ENCODE data around the gene MGARP.

Gene MGARP

DNA sequence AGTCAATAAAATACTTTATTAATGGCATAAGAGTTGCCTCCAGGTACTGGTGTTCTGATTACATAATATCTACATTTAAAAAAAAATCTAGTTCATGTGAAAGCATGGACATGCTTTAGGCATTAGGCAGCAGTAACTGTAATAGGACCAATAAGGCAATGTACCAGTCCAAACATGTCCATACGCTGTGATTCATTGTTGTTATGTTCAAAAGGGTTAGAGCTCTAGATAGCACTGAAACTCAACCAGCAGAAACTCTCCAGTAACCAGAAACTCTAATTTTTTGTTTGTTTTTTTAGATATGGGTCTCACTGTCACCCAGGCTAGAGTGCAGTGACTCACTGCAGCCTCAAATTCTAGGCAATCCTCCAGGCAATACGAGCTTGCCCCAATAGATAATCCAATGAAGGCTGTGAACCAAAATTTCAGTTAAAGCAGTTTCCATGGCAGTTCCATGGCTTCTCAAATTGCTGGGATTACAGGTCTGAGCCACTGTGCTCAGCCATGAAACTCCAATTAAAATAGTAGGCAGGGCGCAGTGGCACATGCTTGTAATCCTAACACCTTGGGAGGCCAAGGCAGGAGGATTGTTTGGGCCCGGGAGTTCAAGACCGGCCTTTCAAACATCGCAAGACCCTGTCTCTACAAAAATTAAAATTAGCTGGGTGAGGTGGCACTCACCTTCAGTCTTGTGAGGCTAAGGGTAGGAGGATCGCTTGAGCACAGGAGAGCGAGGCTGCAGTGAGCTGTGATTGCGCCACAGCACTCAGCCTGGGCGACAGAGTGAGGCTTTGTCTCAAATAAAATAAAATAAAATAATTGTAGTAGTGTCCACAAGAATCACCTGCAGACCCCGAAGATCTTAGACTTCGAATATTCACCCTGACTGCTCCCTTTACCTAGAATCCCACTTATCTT, 36.3 kb downstream of the MGARP start:
- no peak for DNase-seq (ENCODE audit: low spot score)

- no peak for DNase-seq (ENCODE audit: low spot score)
Measured at GRCh38 chr4:139242511-139243051, 37.4 kb downstream of the MGARP start.

DNA sequence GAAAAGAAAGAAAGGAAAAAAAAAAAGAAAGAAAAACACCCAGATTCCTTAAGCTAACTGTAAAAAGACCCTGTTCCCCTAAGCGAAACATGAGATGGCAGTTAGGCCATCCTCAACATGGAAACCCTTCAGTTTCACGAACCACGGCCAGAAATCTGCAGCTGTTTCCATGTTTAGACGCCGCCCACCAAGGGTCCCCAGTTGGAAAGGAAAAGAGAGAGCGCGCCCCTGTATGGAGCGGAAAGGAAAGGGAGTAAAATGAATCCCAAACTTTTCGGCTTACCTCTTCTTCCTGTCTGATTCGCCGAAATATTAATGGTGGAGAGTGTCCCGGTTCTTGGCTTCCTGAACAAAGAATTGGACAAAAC, 38.3 kb downstream of the MGARP start:
- DNase-seq (ENCODE audit: low spot score): no peak

GRCh38 chr4:139241086-139241783, 38.8 kb downstream of the MGARP start:
- no peak for DNase-seq (ENCODE audit: low spot score)

DNA sequence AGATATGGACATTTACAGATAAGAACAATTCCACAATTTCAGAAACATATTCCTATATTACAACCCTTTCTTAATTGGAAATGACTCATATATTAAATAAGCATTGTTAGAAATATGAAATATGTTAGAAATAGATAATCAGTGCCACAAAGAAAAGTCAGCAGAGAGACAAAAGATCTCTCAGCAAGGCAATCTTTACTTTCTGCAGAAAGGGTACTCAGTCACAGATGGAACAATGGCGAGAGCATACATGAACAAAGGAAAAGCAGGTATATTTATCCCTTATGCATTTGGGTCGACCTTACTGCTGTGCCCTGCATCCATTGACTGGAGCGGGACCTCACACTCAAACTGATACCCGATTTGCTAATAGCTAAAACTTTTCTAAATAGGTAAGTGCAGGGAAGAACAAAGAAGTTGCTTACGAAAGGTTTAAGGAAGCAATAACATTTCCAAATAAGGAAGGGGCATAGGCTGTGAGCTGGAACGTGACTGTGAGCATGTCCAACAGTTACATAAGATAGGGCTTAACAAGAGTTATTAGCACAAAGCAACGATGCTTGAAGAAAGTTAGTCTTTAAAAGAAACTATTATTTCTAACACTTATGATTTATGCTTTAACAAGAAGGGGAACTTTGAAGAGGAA, 40.8 kb downstream of the MGARP start:
- DNase-seq (ENCODE audit: low spot score): no peak

DNA sequence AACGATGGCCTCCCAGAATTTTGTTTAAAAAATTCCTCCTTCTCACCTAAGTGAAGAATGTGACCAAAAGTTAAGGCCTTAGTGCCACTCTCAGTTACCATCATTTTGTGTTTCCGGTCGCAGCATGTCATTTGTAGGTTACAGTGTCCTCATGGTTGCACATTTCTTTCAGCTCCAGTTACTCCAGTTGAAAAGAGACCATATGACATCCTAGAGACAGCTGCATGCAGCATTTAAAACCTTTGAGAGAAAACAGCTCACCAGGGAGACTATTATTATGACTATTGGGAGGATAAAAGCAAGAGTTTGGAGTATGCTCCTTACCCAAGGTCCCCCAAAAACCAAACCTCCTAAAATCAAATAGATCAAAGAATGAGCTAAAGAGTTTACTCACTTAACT, 45.8 kb downstream of the MGARP start:
- no peak for DNase-seq (ENCODE audit: low spot score)

DNA sequence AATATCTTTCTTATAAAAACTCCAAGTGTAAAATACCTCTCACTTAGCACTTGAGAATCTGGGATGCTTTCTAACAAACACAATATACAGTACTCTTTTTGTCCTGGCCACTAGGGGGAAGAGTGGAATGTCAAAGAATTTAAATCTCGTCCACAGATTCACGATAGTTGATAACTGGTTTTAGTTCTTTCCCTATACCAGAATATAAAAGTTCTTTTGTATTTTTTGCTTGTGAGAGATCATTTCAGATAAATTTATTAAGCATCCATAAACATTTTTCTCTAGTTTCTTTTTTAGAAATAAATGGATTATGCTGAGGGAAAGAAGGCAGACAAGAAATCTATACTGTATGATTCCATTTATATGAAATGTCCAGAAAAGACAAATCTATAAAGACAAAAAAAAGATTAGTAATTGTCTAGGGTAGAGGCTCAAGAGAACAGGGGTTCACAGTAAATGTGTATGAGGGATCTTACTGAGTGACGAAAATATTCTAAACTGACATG, 50.4 kb downstream of the MGARP start:
- DNase-seq (ENCODE audit: low spot score): peak; percentile 60

DNA sequence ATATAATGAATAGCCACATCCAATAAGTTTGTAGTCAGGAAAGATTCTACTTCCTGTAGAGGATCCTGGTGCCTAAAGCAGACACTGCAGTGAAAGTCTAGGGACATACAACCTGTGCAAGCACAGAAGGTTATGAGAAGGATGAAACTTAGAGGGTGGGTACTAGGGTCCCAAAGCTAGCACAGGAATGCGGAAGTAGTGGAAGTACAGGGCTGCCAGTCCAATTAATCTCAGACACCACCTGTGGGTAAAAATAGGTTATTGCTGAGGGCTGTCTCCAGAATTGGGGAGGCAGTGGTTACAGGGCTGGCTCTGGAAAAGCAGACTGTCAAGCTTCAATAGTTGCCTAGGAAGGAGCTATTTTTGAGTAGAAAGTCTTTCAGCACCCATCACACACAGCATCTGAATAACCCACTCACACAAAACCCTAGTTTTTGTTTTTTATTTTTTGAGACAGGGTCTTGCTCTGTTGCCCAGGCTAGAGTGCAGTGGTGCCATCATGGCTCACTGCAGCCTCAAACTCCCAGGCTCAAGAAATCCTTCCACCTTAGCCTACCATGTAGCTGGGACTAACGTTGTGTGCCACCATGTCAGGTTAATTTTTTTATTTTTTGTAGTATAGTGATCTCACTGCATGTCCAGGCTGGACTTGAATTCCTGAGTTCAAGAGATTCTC, 52.2 kb downstream of the MGARP start:
- DNase-seq (ENCODE audit: low spot score): no peak

DNA sequence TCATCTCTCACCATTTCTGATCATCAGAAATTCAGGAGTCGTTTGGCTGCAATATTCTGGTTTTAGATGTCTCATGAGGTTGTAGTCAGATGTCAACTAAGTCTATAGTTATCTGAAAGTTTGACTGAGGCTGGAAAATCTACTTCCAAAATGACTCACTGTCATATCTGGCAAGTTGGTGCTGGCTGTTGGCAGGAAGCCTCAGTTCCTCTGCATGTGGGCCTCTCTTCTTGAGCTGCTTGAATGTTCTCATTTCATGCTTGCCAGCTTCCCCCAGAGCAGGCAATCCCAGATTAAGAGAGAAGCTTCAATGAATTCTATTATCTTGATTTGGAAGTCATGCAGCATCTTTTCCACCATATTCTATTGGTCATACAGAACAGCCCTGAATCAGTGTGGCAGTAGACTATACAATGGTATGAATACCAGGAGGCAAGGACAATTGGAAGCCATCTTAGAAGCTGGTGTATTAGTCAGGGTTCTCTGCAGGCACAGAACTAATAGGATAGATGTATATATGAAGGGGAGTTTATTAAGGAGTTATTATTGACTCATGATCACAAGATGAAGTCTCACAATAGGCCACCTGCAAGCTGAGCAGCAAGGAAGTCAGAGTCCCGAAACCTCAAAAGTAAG, 56.2 kb downstream of the MGARP start:
- DNase-seq (ENCODE audit: low spot score): no peak

GRCh38 chr4:139222215-139222614, 57.8 kb downstream of the MGARP start:
- no peak for DNase-seq (ENCODE audit: low spot score)

DNA sequence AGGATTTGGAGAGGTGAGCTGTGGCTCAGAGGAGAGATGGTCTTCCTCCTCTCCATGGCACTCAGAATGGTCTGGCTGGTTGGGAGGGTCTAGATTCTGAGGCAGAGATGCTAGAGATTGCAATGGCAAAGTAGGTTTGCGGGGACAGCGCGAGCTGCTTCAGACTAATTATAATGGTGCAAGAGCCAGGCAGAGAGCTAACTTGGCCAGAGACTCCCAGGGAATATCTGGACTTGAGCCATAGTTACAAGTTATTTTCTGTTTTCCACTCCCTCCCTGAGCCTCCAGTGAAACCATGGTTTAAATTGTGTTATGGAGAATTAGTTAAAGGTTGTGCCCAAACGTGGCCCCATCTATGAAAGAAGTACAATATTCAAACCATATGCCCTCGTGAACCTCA, 58.3 kb downstream of the MGARP start:
- no peak for DNase-seq (ENCODE audit: low spot score)

DNA sequence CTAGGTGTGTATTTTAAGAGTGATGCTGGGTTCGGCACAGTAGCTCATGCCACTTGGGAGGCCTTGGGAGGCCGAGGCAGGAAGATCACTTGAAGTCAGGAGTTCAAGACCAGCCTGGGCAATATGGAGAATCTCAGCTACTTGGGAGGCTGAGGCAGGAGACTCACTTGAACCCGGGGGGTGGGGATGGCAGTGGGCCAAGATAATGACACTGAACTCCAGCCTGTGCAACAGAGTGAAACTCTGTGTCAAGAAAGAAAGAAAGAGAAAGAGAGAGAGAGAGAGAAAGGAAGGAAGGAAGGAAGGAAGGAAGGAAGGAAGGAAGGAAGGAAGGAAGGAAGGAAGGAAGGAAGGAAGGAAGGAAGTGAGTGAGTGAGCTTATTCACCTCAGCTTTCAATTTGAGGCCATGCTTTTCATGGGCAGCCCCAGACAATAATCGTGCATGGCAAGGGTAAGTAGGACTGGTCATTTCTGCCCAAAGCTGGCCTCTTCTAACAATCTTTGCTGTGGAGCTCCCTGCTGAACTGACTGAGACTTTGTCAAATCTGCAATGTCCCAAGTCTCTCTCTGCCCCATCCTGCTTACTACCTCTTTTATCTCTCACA, 60.5 kb downstream of the MGARP start:
- no peak for DNase-seq (ENCODE audit: low spot score)

Data from globus pallidus (tissue), 1 donor.